PC-3 (cell line): ENCODE results near the gene SLC13A4.

Experiments used
- CTCF ChIP-seq: fragments of 300-600 bp; sonication (generic); conservative IDR thresholded peaks from 2 replicates; pipeline ENCODE4 v1.5.1; 2017; ENCODE audit warnings: antibody characterized with exemption, low read depth, mild to moderate bottlenecking, low read length
- EZH2phosphoT487 ChIP-seq: fragments of 300-600 bp; sonication (generic); IDR thresholded peaks from 2 replicates; pipeline ENCODE4 v1.6.1; 2018; ENCODE audit warnings: mild to moderate bottlenecking, antibody characterized with exemption, low read length, borderline replicate concordance

- TF ChIP-seq EZH2phosphoT487 (no peak), CTCF (no peak)
These were observed 43.1 kb upstream of the SLC13A4 start for GRCh38 chr7:135771051-135771450.
